ENCODE measurements around the gene BEST2. TPM values are rescaled to one million over a fixed set of nuclear protein-coding genes. Genes with fewer than 3 reads are reported as not detected.

The BEST2 gene
- total RNA-seq, 1 experiment from 2014 or later = 3.3 TPM

- TF ChIP-seq PRDM15 (CRISPR knock-in tag; IDR thresholded peaks at IDR 0.05) = peak; percentile 42; the same call in 1 of the 2 replicates
- TF ChIP-seq ZMAT4 (CRISPR knock-in tag; IDR thresholded peaks at IDR 0.05) = no peak
- peak; percentile 61 for TF ChIP-seq CTCF (IDR thresholded peaks at IDR 0.05)
- no peak for TF ChIP-seq FOXJ3 (CRISPR knock-in tag; IDR thresholded peaks at IDR 0.05; ENCODE audit: borderline replicate concordance)
- TF ChIP-seq TEAD4 (CRISPR knock-in tag; IDR thresholded peaks at IDR 0.05) = no peak
- TF ChIP-seq ATF6 (CRISPR knock-in tag; IDR thresholded peaks at IDR 0.05) = no peak
These were observed 14.5 kb downstream of the BEST2 start (continued) for GRCh38 chr19:12766051-12766521.

GRCh38 chr19:12767150-12767549 is 15.6 kb downstream of the BEST2 start:
- TF ChIP-seq AR (CRISPR knock-in tag; IDR thresholded peaks at IDR 0.05) = no peak
- H3K27me3 Mint-ChIP-seq (ENCODE audit: low read depth) = no peaks in the 10 kb centered on the region; the same call in 1 of the 2 replicates
- peaks cover 16% of the 10 kb centered on the region for H3K4me1 Mint-ChIP-seq
- no peak for ATAC-seq
- H3K9me3 Mint-ChIP-seq = no peaks in the 10 kb centered on the region
- ChIA-PET POLR2A (interaction anchor here (1.4 to 2.2 kb wide), 3 partner anchors 9 to 106 kb away, joined by 4 to 12 read pairs (median 10); no protein-coding TSS in a partner anchor), CTCF (interaction anchor here (0.7 to 11.1 kb wide), 13 partner anchors 9 to 106 kb away, joined by 3 to 341 read pairs (median 10); partner anchors contain the start of genes FBXW9, GET3, HOOK2 and JUNB)
- no peak overlapping the region for H3K27ac Mint-ChIP-seq
- peaks cover 31% of the 10 kb centered on the region for H3K36me3 Mint-ChIP-seq
- DNase-seq (ENCODE audit: low spot score) = no peak
- H3K4me3 Mint-ChIP-seq = no peak overlapping the region

- Mint-ChIP-seq H3K9me3 (no peaks in the 10 kb centered on the region), H3K36me3 (peaks cover 26% of the 10 kb centered on the region)
These were observed 16.1 kb downstream of the BEST2 start for GRCh38 chr19:12767666-12768065.

More at GRCh38 chr19:12767666-12768065, 16.1 kb downstream of the BEST2 start:
- no peak overlapping the region for H3K4me3 Mint-ChIP-seq
- no peak overlapping the region; the same call in 1 of the 2 replicates for H3K27ac Mint-ChIP-seq
- H3K27me3 Mint-ChIP-seq (ENCODE audit: low read depth) = no peaks in the 10 kb centered on the region; the same call in 1 of the 2 replicates
- peaks cover 17% of the 10 kb centered on the region for H3K4me1 Mint-ChIP-seq
- CTCF ChIA-PET = interaction anchor here (0.7 to 11.1 kb wide), 6 partner anchors 9 to 80 kb away, joined by 3 to 341 read pairs (median 48); partner anchors contain the start of genes GET3, HOOK2, JUNB and PRDX2
- POLR2A ChIA-PET = interaction anchor here (1.4 to 2.2 kb wide), 2 partner anchors 25 to 105 kb away, joined by 4 to 10 read pairs; no protein-coding TSS in a partner anchor
- TF ChIP-seq ATF1 (CRISPR knock-in tag; IDR thresholded peaks at IDR 0.05) = no peak
- no peak for TF ChIP-seq ZNF532 (CRISPR knock-in tag; IDR thresholded peaks at IDR 0.05; ENCODE audit: borderline replicate concordance)
- TF ChIP-seq NR2C2 (CRISPR knock-in tag; IDR thresholded peaks at IDR 0.05) = 0 out of 2 replicates have a peak, but pooled peaks have one; percentile 20
- no peak for TF ChIP-seq SMAD3 (CRISPR knock-in tag; IDR thresholded peaks at IDR 0.05; ENCODE audit: borderline replicate concordance)
- DNase-seq (ENCODE audit: low spot score) = no peak
- ATAC-seq = no peak

Data from WTC11 (cell line).